ENCODE data around the gene CCDC88A.
"Not testable (repeated sequence)": the region's sequence is repeated elsewhere in the genome, so short reads cannot be mapped to it uniquely, and the experiment has no call there.

CCDC88A gene

DNA sequence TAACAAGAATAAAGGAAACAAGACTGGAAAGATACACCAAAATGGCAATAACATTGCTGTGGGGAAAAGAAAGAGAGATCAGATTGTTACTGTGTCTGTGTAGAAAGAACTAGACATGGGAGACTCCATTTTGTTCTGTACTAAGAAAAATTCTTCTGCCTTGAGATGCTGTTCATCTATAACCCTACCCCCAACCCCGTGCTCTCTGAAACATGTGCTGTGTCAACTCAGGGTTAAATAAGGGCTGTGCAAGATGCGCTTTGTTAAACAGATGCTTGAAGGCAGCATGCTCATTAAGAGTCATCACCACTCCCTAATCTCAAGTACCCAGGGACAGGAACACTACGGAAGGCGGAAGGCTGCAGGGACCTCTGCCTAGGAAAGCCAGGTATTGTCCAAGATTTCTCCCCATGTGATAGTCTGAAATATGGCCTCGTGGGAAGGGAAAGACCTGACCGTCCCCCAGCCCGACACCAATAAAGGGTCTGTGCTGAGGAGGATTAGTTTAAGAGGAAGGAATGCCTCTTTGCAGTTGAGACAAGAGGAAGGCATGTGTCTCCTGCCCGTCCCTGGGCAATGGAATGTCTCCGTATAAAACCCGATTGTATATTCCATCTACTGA, 140.3 kb downstream of the CCDC88A start:
- DNase-seq; H3K14ac ChIP-seq (ENCODE audit: low read length in 2 of 2); H3K27ac ChIP-seq (ENCODE audit: low read length, poor library complexity, severe bottlenecking); H2AK5ac ChIP-seq (ENCODE audit: low read length, severe bottlenecking); H3K9ac ChIP-seq (ENCODE audit: low read length); H2BK120ac ChIP-seq (ENCODE audit: low read depth, low read length); H3K4me2 ChIP-seq (ENCODE audit: low read length, poor library complexity, severe bottlenecking); H3K9me3 ChIP-seq (ENCODE audit: control insufficient read depth, low read length); H2BK12ac ChIP-seq (ENCODE audit: low read length in 2 of 2); H2AFZ ChIP-seq (ENCODE audit: low read depth, low read length); H3K4me3 ChIP-seq (ENCODE audit: insufficient read depth in 1 of 2, low read depth in 1 of 2, low read length in 2 of 2); H3K4ac ChIP-seq (ENCODE audit: low read depth in 1 of 2, low read length in 2 of 2); H3K79me1 ChIP-seq (replicated peaks; ENCODE audit: low read length, poor library complexity, severe bottlenecking); H3K23ac ChIP-seq (ENCODE audit: low read length in 2 of 2); H2BK15ac ChIP-seq (ENCODE audit: low read depth, poor library complexity, severe bottlenecking); H4K8ac ChIP-seq (ENCODE audit: low read length); H3K36me3 ChIP-seq (ENCODE audit: control insufficient read depth in 1 of 2, insufficient read depth in 2 of 2, low read depth in 1 of 2, low read length in 2 of 2); H2BK5ac ChIP-seq (ENCODE audit: low read depth, low read length, poor library complexity, severe bottlenecking); H4K91ac ChIP-seq (ENCODE audit: low read length); H3K27me3 ChIP-seq (ENCODE audit: control insufficient read depth in 1 of 2, insufficient read depth in 1 of 2, low read length in 2 of 2); H3K18ac ChIP-seq (ENCODE audit: low read depth in 1 of 2, low read length in 2 of 2); H3K4me1 ChIP-seq (ENCODE audit: control insufficient read depth, insufficient read depth, low read depth, low read length): not testable (repeated sequence)
- WGBS = 22% methylated on average over 6 of the region's 10 CpGs

DNA sequence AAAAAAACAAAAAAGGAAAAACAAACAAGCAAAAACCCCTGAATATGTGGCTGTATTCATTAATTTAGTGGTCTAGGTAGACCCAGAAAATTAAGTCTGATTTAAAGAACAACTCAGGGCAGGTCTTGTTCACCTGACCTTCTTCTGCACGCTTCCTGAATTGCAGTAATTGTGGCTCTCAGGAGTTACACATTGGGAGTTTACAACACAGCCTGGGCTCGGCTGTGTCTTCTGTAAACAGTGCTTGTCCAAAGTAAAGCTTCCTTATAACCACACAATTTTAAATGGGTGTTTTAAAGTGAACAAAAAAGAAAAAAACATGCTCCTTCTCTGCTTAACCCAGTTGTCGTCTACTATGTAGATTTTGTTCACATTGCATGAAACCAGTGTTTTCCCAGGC, 142.3 kb downstream of the CCDC88A start:
- no peak overlapping the region for H2AK5ac ChIP-seq (ENCODE audit: low read length, severe bottlenecking)
- 80% methylated on average over 2 of the region's 3 CpGs for WGBS

DNA sequence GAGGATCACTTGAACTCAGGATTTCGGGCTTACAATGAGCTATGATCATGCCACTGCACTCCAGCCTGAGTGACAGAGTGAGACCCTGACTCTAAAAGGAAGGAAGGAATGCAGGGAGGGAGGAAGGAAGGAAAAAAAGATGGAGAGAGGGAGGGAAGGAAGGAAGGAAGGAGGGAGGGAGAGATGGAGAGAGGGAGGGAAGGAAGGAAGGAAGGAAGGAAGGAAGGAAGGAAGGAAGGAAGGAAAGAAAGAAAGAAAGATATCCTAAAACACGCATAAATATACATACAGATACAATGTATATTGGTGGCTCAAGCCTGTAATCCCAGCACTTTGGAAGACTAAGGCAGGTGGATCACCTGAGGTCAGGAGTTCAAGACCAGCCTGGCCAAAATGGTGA, 145.3 kb downstream of the CCDC88A start:
- not testable (repeated sequence) for H2BK120ac ChIP-seq (ENCODE audit: low read depth, low read length); H2BK5ac ChIP-seq (ENCODE audit: low read depth, low read length, poor library complexity, severe bottlenecking); H3K27ac ChIP-seq (ENCODE audit: low read length, poor library complexity, severe bottlenecking); H3K27me3 ChIP-seq (ENCODE audit: control insufficient read depth in 1 of 2, insufficient read depth in 1 of 2, low read length in 2 of 2); DNase-seq; H3K9me3 ChIP-seq (ENCODE audit: control insufficient read depth, low read length); H3K79me1 ChIP-seq (replicated peaks; ENCODE audit: low read length, poor library complexity, severe bottlenecking); H3K4me1 ChIP-seq (ENCODE audit: control insufficient read depth, insufficient read depth, low read depth, low read length); H3K14ac ChIP-seq (ENCODE audit: low read length in 2 of 2); H2BK12ac ChIP-seq (ENCODE audit: low read length in 2 of 2); H2AK5ac ChIP-seq (ENCODE audit: low read length, severe bottlenecking); H3K23ac ChIP-seq (ENCODE audit: low read length in 2 of 2); H3K9ac ChIP-seq (ENCODE audit: low read length); H4K91ac ChIP-seq (ENCODE audit: low read length); H3K4ac ChIP-seq (ENCODE audit: low read depth in 1 of 2, low read length in 2 of 2); H3K4me3 ChIP-seq (ENCODE audit: insufficient read depth in 1 of 2, low read depth in 1 of 2, low read length in 2 of 2); H4K8ac ChIP-seq (ENCODE audit: low read length); H3K36me3 ChIP-seq (ENCODE audit: control insufficient read depth in 1 of 2, insufficient read depth in 2 of 2, low read depth in 1 of 2, low read length in 2 of 2); H3K4me2 ChIP-seq (ENCODE audit: low read length, poor library complexity, severe bottlenecking); H2AFZ ChIP-seq (ENCODE audit: low read depth, low read length); H3K18ac ChIP-seq (ENCODE audit: low read depth in 1 of 2, low read length in 2 of 2); H2BK15ac ChIP-seq (ENCODE audit: low read depth, poor library complexity, severe bottlenecking)
- 100% methylated on average over 2 of the region's 2 CpGs for WGBS

More for the DNA sequence above, 142.3 kb downstream of the CCDC88A start:
- Histone ChIP-seq H3K27me3 (ENCODE audit: control insufficient read depth in 1 of 2, insufficient read depth in 1 of 2, low read length in 2 of 2) (no peaks in the 10 kb centered on the region), H3K9ac (ENCODE audit: low read length) (no peak overlapping the region), H2BK120ac (ENCODE audit: low read depth, low read length) (no peak overlapping the region), H3K27ac (ENCODE audit: low read length, poor library complexity, severe bottlenecking) (no peak overlapping the region), H3K9me3 (ENCODE audit: control insufficient read depth, low read length) (no peaks in the 10 kb centered on the region), H3K4me2 (ENCODE audit: low read length, poor library complexity, severe bottlenecking) (no peak overlapping the region), H3K4me3 (ENCODE audit: insufficient read depth in 1 of 2, low read depth in 1 of 2, low read length in 2 of 2) (no peak overlapping the region), H2BK12ac (ENCODE audit: low read length in 2 of 2) (no peak overlapping the region), H3K18ac (ENCODE audit: low read depth in 1 of 2, low read length in 2 of 2) (no peak overlapping the region), H3K14ac (ENCODE audit: low read length in 2 of 2) (no peak overlapping the region), H4K91ac (ENCODE audit: low read length) (no peak overlapping the region), H2BK5ac (ENCODE audit: low read depth, low read length, poor library complexity, severe bottlenecking) (no peak overlapping the region), H3K4ac (ENCODE audit: low read depth in 1 of 2, low read length in 2 of 2) (no peak overlapping the region), H3K4me1 (ENCODE audit: control insufficient read depth, insufficient read depth, low read depth, low read length) (peaks cover 3% of the 10 kb centered on the region), H3K36me3 (ENCODE audit: control insufficient read depth in 1 of 2, insufficient read depth in 2 of 2, low read depth in 1 of 2, low read length in 2 of 2) (peaks cover 0 to 5% of the 10 kb centered on the region in 2 experiments), H3K79me1 (replicated peaks; ENCODE audit: low read length, poor library complexity, severe bottlenecking) (no peaks in the 10 kb centered on the region), H4K8ac (ENCODE audit: low read length) (no peak overlapping the region), H2AFZ (ENCODE audit: low read depth, low read length) (no peak overlapping the region), H3K23ac (ENCODE audit: low read length in 2 of 2) (no peak overlapping the region), H2BK15ac (ENCODE audit: low read depth, poor library complexity, severe bottlenecking) (no peak overlapping the region)
- DNase-seq = no peak

DNA sequence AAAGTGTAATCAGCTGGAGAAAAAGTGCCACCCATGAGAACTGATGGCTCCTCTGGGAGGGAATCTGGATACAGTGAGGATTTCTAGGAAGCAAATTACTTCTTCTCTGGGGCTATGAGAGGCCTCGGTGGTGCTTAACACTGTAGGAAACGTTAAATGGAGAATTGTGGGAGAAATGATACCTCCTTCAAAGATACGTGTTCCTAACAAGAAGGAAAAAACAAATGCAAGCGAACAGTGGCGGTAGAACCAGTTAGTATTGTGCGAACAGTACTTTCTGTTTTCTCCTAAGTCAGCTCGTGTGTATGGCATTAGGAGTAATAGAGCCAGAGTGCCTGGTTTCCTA, 150.0 kb downstream of the CCDC88A start:
- Histone ChIP-seq H3K4me1 (ENCODE audit: control insufficient read depth, insufficient read depth, low read depth, low read length) (peaks cover 2% of the 10 kb centered on the region), H2BK12ac (ENCODE audit: low read length in 2 of 2) (no peak overlapping the region), H3K36me3 (ENCODE audit: control insufficient read depth in 1 of 2, insufficient read depth in 2 of 2, low read depth in 1 of 2, low read length in 2 of 2) (peaks cover 7 to 26% of the 10 kb centered on the region in 2 experiments), H2AK5ac (ENCODE audit: low read length, severe bottlenecking) (no peak overlapping the region), H3K79me1 (replicated peaks; ENCODE audit: low read length, poor library complexity, severe bottlenecking) (peaks cover 3% of the 10 kb centered on the region), H3K9ac (ENCODE audit: low read length) (peak overlapping the region; percentile 97), H4K91ac (ENCODE audit: low read length) (no peak overlapping the region), H2AFZ (ENCODE audit: low read depth, low read length) (peak overlapping the region; percentile 85), H4K8ac (ENCODE audit: low read length) (peak overlapping the region; percentile 90), H2BK15ac (ENCODE audit: low read depth, poor library complexity, severe bottlenecking) (no peak overlapping the region), H2BK120ac (ENCODE audit: low read depth, low read length) (no peak overlapping the region), H3K4me2 (ENCODE audit: low read length, poor library complexity, severe bottlenecking) (peak overlapping the region; percentile 82), H3K14ac (ENCODE audit: low read length in 2 of 2) (no peak overlapping the region), H3K4ac (ENCODE audit: low read depth in 1 of 2, low read length in 2 of 2) (peak overlapping the region in 1 of 2 experiments; percentile 40), H3K27ac (ENCODE audit: low read length, poor library complexity, severe bottlenecking) (peak overlapping the region; percentile 63), H3K23ac (ENCODE audit: low read length in 2 of 2) (no peak overlapping the region), H3K4me3 (ENCODE audit: insufficient read depth in 1 of 2, low read depth in 1 of 2, low read length in 2 of 2) (peak overlapping the region; percentile 22 to 94), H2BK5ac (ENCODE audit: low read depth, low read length, poor library complexity, severe bottlenecking) (no peak overlapping the region), H3K27me3 (ENCODE audit: control insufficient read depth in 1 of 2, insufficient read depth in 1 of 2, low read length in 2 of 2) (no peaks in the 10 kb centered on the region), H3K9me3 (ENCODE audit: control insufficient read depth, low read length) (no peaks in the 10 kb centered on the region), H3K18ac (ENCODE audit: low read depth in 1 of 2, low read length in 2 of 2) (peak overlapping the region in 1 of 2 experiments; percentile 59)
- DNase-seq = peak; percentile 25
- WGBS = 83% methylated on average over 7 of the region's 7 CpGs
